Right atrium auricular region (tissue), 2 donors: ENCODE data around the gene MAP3K2. TPM values are rescaled to one million over a fixed set of nuclear protein-coding genes. Genes with fewer than 3 reads are reported as not detected.

Source experiments
- DNase-seq: peaks from one replicate; pipeline ENCODE4 v3.0.0-alpha.2; 2019; ENCODE audit warnings: low spot score
- H3K27ac ChIP-seq, 2 donors: fragments of 200-600 bp; sonication (generic); 1 replicate in 1 of 2; 2 replicates in 1 of 2; pipeline ENCODE4 v1.5.1; 2016 to 2019
- H3K27me3 ChIP-seq, 2 donors: fragments of 200-600 bp; sonication (generic); one replicate each; pipeline versions ENCODE4 v1.5.1 to v1.6.0; 2017 to 2019
- H3K36me3 ChIP-seq: fragments of 200-600 bp; sonication (generic); one replicate; pipeline ENCODE4 v1.5.1; 2016
- H3K4me1 ChIP-seq, 2 donors: fragments of 200-600 bp; sonication (generic); one replicate each; pipeline versions ENCODE4 v1.5.1 to v1.6.0; 2017 to 2019
- H3K4me3 ChIP-seq, 2 donors: fragments of 200-600 bp; sonication (generic); 1 replicate in 1 of 2; 2 replicates in 1 of 2; pipeline ENCODE4 v1.5.1; 2017 to 2019; ENCODE audit warnings: mild to moderate bottlenecking in 1 of 2, moderate library complexity in 1 of 2
- H3K9me3 ChIP-seq, 2 donors: fragments of 200-600 bp; sonication (generic); one replicate each; pipeline ENCODE4 v1.5.1; 2019
- total RNA-seq, 2 donors: library from RNA; depleted of rRNA; stranded (reverse); fragments of >200 nt; gene quantifications; one replicate each; pipeline ENCODE4 v1.1.0, GENCODE V29; 2016
- TF ChIP-seq, protein P1 (sequence below), 2 donors: fragments of 200-600 bp; sonication (generic); IDR thresholded peaks; one replicate each; pipeline ENCODE4 v1.5.1; 2019; ENCODE audit warnings: antibody characterized with exemption in 2 of 2

MAP3K2 gene
- total RNA-seq, 2 donors from 2014 or later, result 20.5 to 20.8 TPM

- Histone ChIP-seq H3K27ac (no peak overlapping the region), H3K9me3 (no peaks in the 10 kb centered on the region), H3K36me3 (no peaks in the 10 kb centered on the region), H3K27me3 (no peaks in the 10 kb centered on the region), H3K4me3 (no peak overlapping the region), H3K4me1 (peaks cover 0 to 25% of the 10 kb centered on the region in 2 donors)
- no peak for DNase-seq
- TF ChIP-seq, protein P1, sequence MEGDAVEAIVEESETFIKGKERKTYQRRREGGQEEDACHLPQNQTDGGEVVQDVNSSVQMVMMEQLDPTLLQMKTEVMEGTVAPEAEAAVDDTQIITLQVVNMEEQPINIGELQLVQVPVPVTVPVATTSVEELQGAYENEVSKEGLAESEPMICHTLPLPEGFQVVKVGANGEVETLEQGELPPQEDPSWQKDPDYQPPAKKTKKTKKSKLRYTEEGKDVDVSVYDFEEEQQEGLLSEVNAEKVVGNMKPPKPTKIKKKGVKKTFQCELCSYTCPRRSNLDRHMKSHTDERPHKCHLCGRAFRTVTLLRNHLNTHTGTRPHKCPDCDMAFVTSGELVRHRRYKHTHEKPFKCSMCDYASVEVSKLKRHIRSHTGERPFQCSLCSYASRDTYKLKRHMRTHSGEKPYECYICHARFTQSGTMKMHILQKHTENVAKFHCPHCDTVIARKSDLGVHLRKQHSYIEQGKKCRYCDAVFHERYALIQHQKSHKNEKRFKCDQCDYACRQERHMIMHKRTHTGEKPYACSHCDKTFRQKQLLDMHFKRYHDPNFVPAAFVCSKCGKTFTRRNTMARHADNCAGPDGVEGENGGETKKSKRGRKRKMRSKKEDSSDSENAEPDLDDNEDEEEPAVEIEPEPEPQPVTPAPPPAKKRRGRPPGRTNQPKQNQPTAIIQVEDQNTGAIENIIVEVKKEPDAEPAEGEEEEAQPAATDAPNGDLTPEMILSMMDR (IDR thresholded peaks at IDR 0.05), result no peak
These were observed 36.2 kb downstream of the MAP3K2 start for GRCh38 chr2:127351603-127352002.

- Histone ChIP-seq H3K4me1 (peaks cover 0 to 20% of the 10 kb centered on the region in 2 donors), H3K27ac (no peak overlapping the region), H3K27me3 (no peaks in the 10 kb centered on the region), H3K36me3 (no peaks in the 10 kb centered on the region), H3K4me3 (no peak overlapping the region), H3K9me3 (no peaks in the 10 kb centered on the region)
- TF ChIP-seq, protein P1 (IDR thresholded peaks at IDR 0.05), result no peak
- DNase-seq, result no peak
These were observed 39.3 kb downstream of the MAP3K2 start for GRCh38 chr2:127348426-127349000.

DNA sequence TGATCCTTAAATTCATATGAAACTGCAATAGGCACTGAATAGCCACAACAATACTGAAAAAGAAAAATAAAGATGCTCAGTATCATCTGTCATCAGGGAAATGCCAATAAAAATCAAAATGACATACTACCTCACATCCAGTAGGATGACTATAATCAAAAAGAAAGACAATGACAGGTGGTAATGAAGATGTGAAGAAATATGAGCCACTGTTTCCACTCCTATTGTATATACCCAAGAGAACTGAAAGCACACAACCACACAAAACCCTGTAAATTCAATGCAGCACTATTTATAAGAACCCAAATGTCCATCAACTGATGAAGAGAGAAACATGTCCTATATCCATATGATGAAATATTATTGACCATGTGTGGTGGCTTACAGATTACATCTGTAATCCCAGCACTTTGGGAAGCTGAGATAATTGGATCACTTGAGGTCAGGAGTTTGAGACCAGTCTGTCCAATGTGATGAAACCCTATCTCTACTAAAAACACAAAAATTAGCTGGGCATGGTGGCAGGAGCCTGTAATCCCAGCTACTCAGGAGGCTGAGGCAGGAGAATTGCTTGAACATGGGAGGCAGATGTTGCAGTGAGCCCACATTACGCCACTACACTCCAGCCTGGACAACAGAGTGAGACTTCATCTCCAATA is 39.9 kb downstream of the MAP3K2 start:
- H3K9me3 ChIP-seq, result no peaks in the 10 kb centered on the region
- DNase-seq, result no peak
- H3K27ac ChIP-seq, result no peak overlapping the region
- no peaks in the 10 kb centered on the region for H3K36me3 ChIP-seq
- H3K27me3 ChIP-seq, result no peaks in the 10 kb centered on the region
- H3K4me3 ChIP-seq, result no peak overlapping the region
- TF ChIP-seq, protein P1 (IDR thresholded peaks at IDR 0.05), result no peak
- H3K4me1 ChIP-seq, result peaks cover 0 to 20% of the 10 kb centered on the region in 2 donors

- Histone ChIP-seq H3K27me3 (no peaks in the 10 kb centered on the region), H3K4me1 (peaks cover 0 to 20% of the 10 kb centered on the region in 2 donors), H3K36me3 (no peaks in the 10 kb centered on the region), H3K9me3 (no peaks in the 10 kb centered on the region), H3K4me3 (no peak overlapping the region), H3K27ac (no peak overlapping the region)
- DNase-seq, result no peak
- TF ChIP-seq, protein P1 (IDR thresholded peaks at IDR 0.05), result no peak
These were observed 40.8 kb downstream of the MAP3K2 start for GRCh38 chr2:127347015-127347414.

DNA sequence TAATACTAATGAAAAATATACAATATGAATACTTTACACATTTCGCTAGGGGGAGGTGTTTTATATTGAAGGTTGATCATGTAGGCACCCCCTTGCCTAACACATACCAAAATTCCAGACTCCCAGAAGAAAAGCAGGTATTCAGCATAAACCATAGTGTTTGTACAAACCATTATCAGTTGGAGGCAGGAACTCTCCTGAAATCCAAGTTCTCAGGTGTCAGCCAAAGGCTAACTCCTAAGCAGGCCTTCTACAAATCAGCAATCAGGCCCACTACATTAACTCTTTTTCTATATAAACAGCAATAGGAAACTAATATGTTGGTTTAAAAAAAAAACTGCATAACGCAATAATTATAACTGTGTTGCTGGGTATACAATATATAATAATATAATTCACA is 44.5 kb downstream of the MAP3K2 start:
- Histone ChIP-seq H3K4me3 (no peak overlapping the region), H3K27me3 (no peaks in the 10 kb centered on the region), H3K27ac (no peak overlapping the region), H3K9me3 (no peaks in the 10 kb centered on the region), H3K36me3 (no peaks in the 10 kb centered on the region), H3K4me1 (peaks cover 0 to 4% of the 10 kb centered on the region in 2 donors)
- TF ChIP-seq, protein P1 (IDR thresholded peaks at IDR 0.05), result no peak
- DNase-seq, result no peak
